CD8-positive, alpha-beta memory T cell (primary cell): ENCODE measurements around the gene CEP170B. TPM values are rescaled to one million over a fixed set of nuclear protein-coding genes. Genes with fewer than 3 reads are reported as not detected.
"Not testable (repeated sequence)": the region's sequence is repeated elsewhere in the genome, so short reads cannot be mapped to it uniquely, and the experiment has no call there.

Source experiments
- CTCF ChIA-PET: fragments of 350-600 bp; sonication (Branson Sonifier 250); formaldehyde crosslinking; loops from one replicate; lab custom pipeline; 2021; ENCODE audit warnings: antibody characterized with exemption; lab: Charles Lee
- POLR2A ChIA-PET: fragments of 350-600 bp; sonication (Branson Sonifier 250); formaldehyde crosslinking; loops from one replicate; lab custom pipeline; 2021; ENCODE audit warnings: antibody characterized with exemption; lab: Charles Lee
- DNase-seq, 5 donors: peaks; one replicate each; pipeline versions ENCODE4 v3.0.0 to v3.0.0-alpha.2; 2020 to 2022; ENCODE audit warnings: mixed read lengths in 1 of 5
- H3K27ac ChIP-seq: one replicate; pipeline ENCODE4 v1.7.0; 2013; ENCODE audit warnings: low read depth, mild to moderate bottlenecking, low read length, moderate library complexity
- H3K27me3 ChIP-seq: 2 replicates; pipeline ENCODE4 v1.7.0; 2013; ENCODE audit warnings: low read length, mild to moderate bottlenecking; ENCODE audit not compliant: insufficient read depth, poor library complexity, severe bottlenecking
- H3K36me3 ChIP-seq: 2 replicates; pipeline ENCODE4 v1.7.0; 2013; ENCODE audit warnings: mild to moderate bottlenecking, low read length, moderate library complexity; ENCODE audit not compliant: insufficient read depth
- H3K4me1 ChIP-seq: 2 replicates; pipeline ENCODE4 v1.7.0; 2013; ENCODE audit warnings: mild to moderate bottlenecking, low read length, moderate library complexity; ENCODE audit not compliant: insufficient read depth
- H3K4me3 ChIP-seq: 2 replicates; pipeline ENCODE4 v1.7.0; 2013; ENCODE audit warnings: mild to moderate bottlenecking, low read length
- H3K9me3 ChIP-seq: 2 replicates; pipeline ENCODE4 v1.7.0; 2013; ENCODE audit warnings: mild to moderate bottlenecking, low read length
- H3K27ac Mint-ChIP-seq, 8 donors: one replicate each; pipeline ENCODE4 v1.8.0; 2020 to 2021; ENCODE audit warnings: mixed read lengths in 8 of 8, mild to moderate bottlenecking in 6 of 8, inconsistent platforms in 3 of 8, moderate library complexity in 3 of 8
- H3K27me3 Mint-ChIP-seq, 2 donors: one replicate each; pipeline ENCODE4 v1.8.0; 2020 to 2021; ENCODE audit warnings: mixed read lengths in 2 of 2, mild to moderate bottlenecking in 1 of 2, moderate library complexity in 1 of 2
- H3K36me3 Mint-ChIP-seq, 3 donors: one replicate each; pipeline ENCODE4 v1.8.0; 2020 to 2021; ENCODE audit warnings: mixed read lengths in 3 of 3, inconsistent platforms in 1 of 3, mild to moderate bottlenecking in 1 of 3
- H3K4me1 Mint-ChIP-seq, 3 donors: one replicate each; pipeline ENCODE4 v1.8.0; 2020 to 2021; ENCODE audit warnings: mixed read lengths in 3 of 3, inconsistent platforms in 1 of 3, mild to moderate bottlenecking in 1 of 3
- H3K4me3 Mint-ChIP-seq, 7 donors: one replicate each; pipeline ENCODE4 v1.8.0; 2020 to 2021; ENCODE audit warnings: mixed read lengths in 7 of 7, mild to moderate bottlenecking in 6 of 7, moderate library complexity in 4 of 7, inconsistent platforms in 2 of 7
- H3K9me3 Mint-ChIP-seq, 5 donors: one replicate each; pipeline ENCODE4 v1.8.0; 2020 to 2022; ENCODE audit warnings: mixed read lengths in 5 of 5, mild to moderate bottlenecking in 3 of 5, moderate library complexity in 2 of 5, inconsistent platforms in 1 of 5
- polyA plus RNA-seq: library from polyadenylated mRNA; unstranded; fragments of 300-500 nt; fragmentation: Illumina TruSeq; gene quantifications from one replicate; pipeline ENCODE4 v1.2.3, GENCODE V29; 2021
- total RNA-seq, 2 experiments: library from RNA; stranded (reverse); gene quantifications; one replicate each; pipeline ENCODE4 v1.2.3, GENCODE V29; 2021

Gene CEP170B
- total and polyA plus RNA-seq, 3 experiments from 2014 or later = 6.4 to 6.7 TPM; not detected in 1

DNA sequence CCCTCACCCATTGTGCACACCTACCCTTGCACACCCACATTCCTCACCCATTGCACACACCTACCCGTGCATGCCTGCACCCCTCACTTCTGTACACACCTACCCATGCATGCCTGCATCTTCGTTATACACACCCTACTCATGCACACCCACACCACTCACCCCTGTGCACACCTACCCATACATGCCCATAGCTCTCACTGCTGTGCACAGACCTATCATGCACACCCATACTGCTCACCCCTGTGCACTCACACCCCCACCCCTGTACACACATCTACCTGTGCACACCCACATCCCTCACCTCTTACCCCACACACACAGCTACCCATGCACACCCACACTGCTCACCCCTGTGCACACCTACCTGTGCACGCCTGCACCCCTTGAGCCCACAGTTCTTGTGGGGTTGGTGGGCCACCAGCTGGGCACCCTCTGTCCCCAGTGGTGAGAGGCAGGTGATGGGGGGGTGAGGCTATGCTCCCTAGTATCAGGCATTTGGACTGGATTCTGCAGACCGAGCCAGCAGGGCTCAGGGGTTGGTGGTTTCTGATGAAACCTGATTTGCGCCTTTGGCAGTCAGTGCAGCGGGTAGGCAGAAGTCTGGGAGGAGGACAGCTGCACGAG is 15.6 kb downstream of the CEP170B start:
- peaks cover 0 to 2% (median 0%) of the 10 kb centered on the region in 3 donors for H3K36me3 Mint-ChIP-seq
- DNase-seq = peak in 1 of 5 donors; percentile 26
- no peaks in the 10 kb centered on the region for H3K27me3 ChIP-seq
- H3K9me3 ChIP-seq = no peaks in the 10 kb centered on the region
- peaks cover 0 to 3% of the 10 kb centered on the region in 2 donors for H3K27me3 Mint-ChIP-seq
- ChIA-PET CTCF (no interaction called here), POLR2A (no interaction called here)
- no peak overlapping the region for H3K4me3 Mint-ChIP-seq
- H3K9me3 Mint-ChIP-seq = no peaks in the 10 kb centered on the region
- H3K27ac ChIP-seq = no peak overlapping the region
- H3K4me1 Mint-ChIP-seq = no peaks in the 10 kb centered on the region
- H3K27ac Mint-ChIP-seq = no peak overlapping the region
- no peaks in the 10 kb centered on the region for H3K4me1 ChIP-seq
- H3K4me3 ChIP-seq = no peak overlapping the region
- no peaks in the 10 kb centered on the region for H3K36me3 ChIP-seq

DNA sequence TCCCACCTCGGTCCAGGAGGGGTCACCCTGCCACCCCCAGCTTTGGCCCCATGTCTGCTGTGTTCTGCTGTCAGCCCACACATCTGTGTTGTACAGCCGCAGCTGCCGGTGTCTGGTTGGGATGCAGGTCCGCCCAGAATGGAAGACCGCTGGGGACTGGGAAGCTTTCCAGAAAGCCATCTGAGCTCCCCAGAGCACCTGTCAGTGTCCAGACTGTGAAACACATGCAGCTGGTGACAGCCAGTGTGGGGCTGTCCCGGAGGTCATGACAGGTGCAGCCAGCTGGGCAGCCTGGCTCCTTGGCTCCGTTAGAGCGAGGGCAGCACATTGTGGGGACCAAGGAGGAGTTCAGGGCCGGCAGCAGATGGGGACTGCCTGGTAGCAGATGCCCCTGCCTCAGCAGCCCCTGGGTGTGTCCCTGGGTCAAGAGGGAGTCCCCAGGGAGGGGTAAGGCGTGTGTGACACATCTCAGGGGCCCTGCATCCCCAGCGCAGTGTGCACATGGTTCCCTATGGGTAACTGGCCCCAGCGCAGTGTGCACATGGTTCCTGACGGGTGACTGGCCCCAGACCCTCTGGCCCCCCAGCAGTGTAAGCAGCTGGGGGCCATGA is 16.4 kb downstream of the CEP170B start:
- Histone ChIP-seq H3K36me3 (no peaks in the 10 kb centered on the region), H3K9me3 (no peaks in the 10 kb centered on the region), H3K27me3 (no peaks in the 10 kb centered on the region), H3K4me3 (no peak overlapping the region), H3K27ac (no peak overlapping the region), H3K4me1 (no peaks in the 10 kb centered on the region)
- CTCF ChIA-PET = no interaction called here
- Mint-ChIP-seq H3K27me3 (peaks cover 0 to 3% of the 10 kb centered on the region in 2 donors), H3K4me1 (no peaks in the 10 kb centered on the region), H3K4me3 (no peak overlapping the region), H3K9me3 (no peaks in the 10 kb centered on the region), H3K36me3 (peaks cover 0 to 2% (median 0%) of the 10 kb centered on the region in 3 donors), H3K27ac (no peak overlapping the region)
- DNase-seq = peak in 1 of 5 donors; percentile 38
- POLR2A ChIA-PET = no interaction called here

DNA sequence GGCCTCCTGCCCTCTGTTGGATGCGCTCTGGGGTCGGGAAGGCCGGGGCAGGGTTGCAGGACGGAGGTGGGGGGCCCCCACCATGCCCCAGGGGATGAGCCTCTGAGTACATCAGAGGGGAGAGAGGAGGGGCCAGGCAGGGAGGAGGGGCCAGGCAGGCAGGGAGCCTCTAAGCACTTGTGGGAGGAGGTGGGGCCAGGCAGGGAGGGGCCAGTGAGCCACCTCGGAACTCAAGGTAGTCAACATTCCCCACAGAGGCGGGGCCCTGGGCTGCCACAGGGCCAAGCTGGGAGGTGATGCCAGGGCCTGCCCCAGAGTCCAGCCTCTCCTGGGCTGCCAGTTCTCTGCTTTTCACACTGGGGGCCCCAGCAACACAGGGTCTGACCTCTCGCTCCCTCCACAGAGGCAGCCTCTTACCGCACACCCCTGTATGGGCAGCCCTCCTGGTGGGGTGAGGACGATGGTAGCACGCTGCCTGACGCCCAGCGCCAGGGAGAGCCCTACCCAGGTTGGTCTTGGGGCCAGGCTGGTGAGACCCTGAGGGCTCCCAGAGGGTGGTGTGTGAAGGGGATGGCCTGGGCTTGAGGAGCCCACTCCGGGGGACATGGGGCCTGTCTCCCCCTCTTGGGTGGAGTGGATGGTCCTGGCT is 17.4 kb downstream of the CEP170B start:
- Histone ChIP-seq H3K27me3 (no peaks in the 10 kb centered on the region), H3K27ac (no peak overlapping the region), H3K36me3 (no peaks in the 10 kb centered on the region), H3K4me1 (no peaks in the 10 kb centered on the region), H3K4me3 (no peak overlapping the region), H3K9me3 (no peaks in the 10 kb centered on the region)
- H3K9me3 Mint-ChIP-seq = no peaks in the 10 kb centered on the region
- H3K27ac Mint-ChIP-seq = no peak overlapping the region
- H3K27me3 Mint-ChIP-seq = peaks cover 0 to 3% of the 10 kb centered on the region in 2 donors
- POLR2A ChIA-PET = no interaction called here
- no peak overlapping the region for H3K4me3 Mint-ChIP-seq
- DNase-seq = peak in 1 of 5 donors; percentile 36
- H3K36me3 Mint-ChIP-seq = peaks cover 0 to 2% (median 0%) of the 10 kb centered on the region in 3 donors
- CTCF ChIA-PET = no interaction called here
- H3K4me1 Mint-ChIP-seq = no peaks in the 10 kb centered on the region

DNA sequence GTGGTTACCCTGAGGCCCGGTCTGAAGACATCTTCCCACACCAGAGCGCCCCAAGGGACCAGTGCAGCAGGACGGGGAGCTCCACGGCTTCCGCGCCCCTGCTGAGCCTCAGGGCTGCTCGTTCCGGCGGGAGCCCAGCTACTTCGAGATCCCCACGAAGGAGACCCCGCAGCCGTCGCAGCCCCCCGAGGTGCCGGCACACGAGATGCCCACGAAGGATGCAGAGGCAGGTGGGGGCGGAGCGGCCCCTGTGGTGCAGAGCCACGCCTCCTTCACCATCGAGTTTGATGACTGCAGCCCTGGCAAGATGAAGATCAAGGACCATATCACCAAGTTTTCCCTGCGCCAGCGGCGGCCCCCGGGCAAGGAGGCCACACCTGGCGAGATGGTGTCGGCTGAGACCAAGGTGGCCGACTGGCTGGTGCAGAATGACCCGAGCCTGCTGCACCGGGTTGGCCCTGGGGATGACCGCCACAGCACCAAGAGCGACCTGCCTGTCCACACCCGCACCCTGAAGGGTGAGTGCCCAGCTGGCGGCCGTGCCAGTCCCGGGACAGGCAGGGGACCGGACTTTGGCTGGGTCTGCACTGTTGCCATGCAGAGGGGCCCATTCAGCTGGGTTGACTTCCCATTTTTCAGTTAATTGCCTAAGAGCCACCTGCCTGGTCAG is 18.1 kb downstream of the CEP170B start:
- Mint-ChIP-seq H3K27ac (no peak overlapping the region), H3K36me3 (peaks cover 0 to 2% (median 0%) of the 10 kb centered on the region in 3 donors), H3K4me3 (no peak overlapping the region), H3K27me3 (peaks cover 0 to 3% of the 10 kb centered on the region in 2 donors), H3K9me3 (no peaks in the 10 kb centered on the region), H3K4me1 (no peaks in the 10 kb centered on the region)
- peak in 1 of 5 donors; percentile 41 for DNase-seq
- POLR2A ChIA-PET = no interaction called here
- Histone ChIP-seq H3K4me1 (no peaks in the 10 kb centered on the region), H3K9me3 (no peaks in the 10 kb centered on the region), H3K27ac (no peak overlapping the region), H3K4me3 (no peak overlapping the region), H3K36me3 (no peaks in the 10 kb centered on the region), H3K27me3 (no peaks in the 10 kb centered on the region)
- CTCF ChIA-PET = no interaction called here

DNA sequence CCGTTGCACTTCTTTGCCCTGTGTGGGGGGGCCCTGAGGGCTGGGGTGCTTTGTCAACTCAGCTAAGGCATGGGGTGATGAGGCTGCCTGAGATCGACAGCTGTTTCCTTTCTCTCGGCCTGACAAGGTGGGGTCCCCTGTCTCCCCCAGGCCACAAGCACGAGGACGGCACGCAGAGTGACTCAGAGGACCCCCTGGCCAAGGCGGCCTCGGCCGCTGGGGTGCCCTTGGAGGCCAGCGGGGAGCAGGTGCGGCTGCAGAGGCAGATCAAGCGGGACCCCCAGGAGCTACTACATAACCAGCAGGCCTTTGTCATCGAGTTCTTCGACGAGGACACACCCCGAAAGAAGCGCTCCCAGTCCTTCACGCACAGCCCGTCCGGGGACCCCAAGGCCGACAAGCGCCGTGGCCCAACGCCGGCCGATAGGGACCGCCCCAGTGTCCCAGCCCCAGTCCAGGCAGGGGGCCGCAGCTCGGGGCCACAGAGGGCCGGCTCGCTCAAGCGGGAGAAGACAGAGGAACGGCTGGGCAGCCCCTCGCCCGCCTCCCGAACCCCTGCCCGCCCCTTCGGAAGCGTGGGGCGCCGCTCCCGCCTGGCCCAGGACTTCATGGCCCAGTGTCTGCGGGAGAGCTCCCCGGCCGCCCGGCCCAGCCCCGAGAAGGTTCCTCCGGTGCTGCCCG is 18.8 kb downstream of the CEP170B start:
- CTCF ChIA-PET = no interaction called here
- no peak overlapping the region for H3K4me3 Mint-ChIP-seq

DNA sequence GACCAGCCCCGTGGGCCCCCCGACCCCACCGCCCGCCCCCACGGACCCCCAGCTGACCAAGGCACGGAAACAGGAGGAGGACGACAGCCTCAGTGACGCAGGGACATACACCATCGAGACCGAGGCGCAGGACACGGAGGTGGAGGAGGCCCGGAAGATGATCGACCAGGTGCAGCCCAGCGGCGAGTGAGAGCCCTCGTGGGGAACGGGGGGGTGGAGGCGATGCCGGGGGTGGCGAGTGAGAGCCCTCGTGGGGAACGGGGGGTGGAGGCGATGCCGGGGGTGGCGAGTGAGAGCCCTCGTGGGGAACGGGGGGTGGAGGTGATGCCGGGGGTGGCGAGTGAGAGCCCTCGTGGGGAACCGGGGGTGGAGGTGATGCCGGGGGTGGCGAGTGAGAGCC is 19.3 kb downstream of the CEP170B start:
- POLR2A ChIA-PET, DNase-seq, H3K27ac ChIP-seq, H3K4me1 Mint-ChIP-seq, H3K27ac Mint-ChIP-seq, H3K36me3 Mint-ChIP-seq, H3K4me3 Mint-ChIP-seq, H3K9me3 Mint-ChIP-seq, H3K27me3 ChIP-seq, H3K9me3 ChIP-seq, H3K4me3 ChIP-seq, H3K36me3 ChIP-seq, CTCF ChIA-PET, H3K4me1 ChIP-seq, H3K27me3 Mint-ChIP-seq: not testable (repeated sequence)

More for the DNA sequence above, 18.8 kb downstream of the CEP170B start:
- POLR2A ChIA-PET = no interaction called here
- no peaks in the 10 kb centered on the region for H3K4me1 Mint-ChIP-seq
- H3K36me3 Mint-ChIP-seq = peaks cover 0 to 2% (median 0%) of the 10 kb centered on the region in 3 donors
- no peaks in the 10 kb centered on the region for H3K36me3 ChIP-seq
- H3K27me3 ChIP-seq = no peaks in the 10 kb centered on the region
- no peaks in the 10 kb centered on the region for H3K9me3 Mint-ChIP-seq
- H3K27ac ChIP-seq = no peak overlapping the region
- no peaks in the 10 kb centered on the region for H3K9me3 ChIP-seq
- peak in 1 of 5 donors; percentile 44 for DNase-seq
- H3K27me3 Mint-ChIP-seq = peaks cover 0 to 3% of the 10 kb centered on the region in 2 donors
- no peak overlapping the region for H3K4me3 ChIP-seq
- H3K27ac Mint-ChIP-seq = no peak overlapping the region
- H3K4me1 ChIP-seq = no peaks in the 10 kb centered on the region

DNA sequence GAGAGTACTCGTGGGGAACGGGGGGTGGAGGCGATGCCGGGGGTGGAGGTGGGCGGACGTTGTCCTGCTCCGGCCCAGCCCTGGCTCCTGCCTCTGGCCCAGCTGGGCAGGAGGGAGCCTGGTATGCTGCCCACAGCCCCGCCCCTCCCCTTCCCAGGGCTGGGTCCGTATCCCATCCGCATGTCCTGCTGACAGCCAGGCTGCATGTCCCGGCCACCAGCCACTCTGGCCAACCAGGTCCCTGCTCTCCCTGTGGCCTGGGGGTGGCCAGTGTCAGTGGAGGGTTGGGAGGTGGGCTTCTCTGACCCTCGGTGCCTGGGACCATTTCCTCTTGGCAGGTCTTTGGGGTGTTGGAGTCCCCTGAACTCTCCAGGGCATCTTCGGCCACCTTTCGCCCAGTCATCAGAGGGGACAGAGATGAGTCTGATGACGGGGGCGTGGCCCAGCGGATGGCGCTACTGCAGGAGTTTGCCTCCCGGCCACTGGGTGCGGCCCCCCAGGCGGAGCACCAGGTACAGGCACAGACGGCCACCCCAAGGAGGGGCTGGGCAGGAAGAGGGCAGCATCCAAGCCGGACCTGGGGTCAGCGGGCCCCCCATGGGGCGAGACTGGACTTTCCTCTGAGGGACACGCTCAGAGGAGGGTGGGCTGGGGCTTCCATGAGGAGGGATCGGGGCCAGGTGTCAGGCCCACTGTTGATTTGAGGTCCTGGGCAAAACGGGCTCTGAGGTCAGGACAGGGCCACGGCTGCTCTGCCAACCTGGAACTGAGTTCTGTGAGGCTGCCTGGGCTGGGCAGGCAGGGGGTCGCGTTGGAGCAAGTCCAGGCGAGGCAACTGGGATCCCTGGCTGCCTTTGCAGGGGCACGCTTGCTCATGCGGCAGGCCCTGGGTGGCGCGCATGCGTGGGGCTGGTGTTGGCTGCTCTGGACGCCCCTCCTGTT is 20.2 kb downstream of the CEP170B start:
- Mint-ChIP-seq H3K9me3 (no peaks in the 10 kb centered on the region), H3K4me3 (no peak overlapping the region), H3K4me1 (no peaks in the 10 kb centered on the region), H3K36me3 (peaks cover 0 to 2% (median 0%) of the 10 kb centered on the region in 3 donors), H3K27ac (peak overlapping the region in 1 of 8 donors; percentile 46), H3K27me3 (peaks cover 0 to 3% of the 10 kb centered on the region in 2 donors)
- H3K27ac ChIP-seq = no peak overlapping the region
- POLR2A ChIA-PET = no interaction called here
- no peak overlapping the region for H3K4me3 ChIP-seq
- peak in 1 of 5 donors; percentile 41 for DNase-seq
- no peaks in the 10 kb centered on the region for H3K36me3 ChIP-seq
- CTCF ChIA-PET = no interaction called here
- H3K4me1 ChIP-seq = no peaks in the 10 kb centered on the region
- no peaks in the 10 kb centered on the region for H3K9me3 ChIP-seq
- H3K27me3 ChIP-seq = no peaks in the 10 kb centered on the region
